Fibroblast of the aortic adventitia (primary cell): Measurements from ENCODE around the gene PLD1. TPM values are rescaled to one million over a fixed set of nuclear protein-coding genes. Genes with fewer than 3 reads are reported as not detected.

Experiments used
- DNase-seq: peaks from one replicate; pipeline ENCODE4 v3.0.0-alpha.2; 2010; ENCODE audit warnings: low read depth
- H3K4me3 ChIP-seq: 2 replicates; pipeline ENCODE4 v1.5.1; 2011; ENCODE audit warnings: low read depth, mild to moderate bottlenecking, control low read depth, low read length, moderate library complexity
- CTCF ChIP-seq: IDR thresholded peaks from 2 replicates; pipeline ENCODE4 v1.5.1; 2011; ENCODE audit warnings: mild to moderate bottlenecking, low read length, control low read depth, inconsistent platforms; ENCODE audit not compliant: insufficient read depth
- total RNA-seq: library from RNA; depleted of rRNA; stranded (reverse); fragments of >200 nt; gene quantifications from 2 replicates; pipeline ENCODE4 v1.2.3, GENCODE V29; 2012; ENCODE audit warnings: low replicate concordance

Gene PLD1
- total RNA-seq, 1 donor, result 23.1 TPM

- DNase-seq, result no peak
- no peak overlapping the region for H3K4me3 ChIP-seq
- no peak for TF ChIP-seq CTCF
These were observed 26.7 kb downstream of the PLD1 start for GRCh38 chr3:171783626-171784025.

GRCh38 chr3:171783086-171783485, 27.2 kb downstream of the PLD1 start:
- no peak for TF ChIP-seq CTCF
- DNase-seq, result peak; percentile 73
- H3K4me3 ChIP-seq, result no peak overlapping the region

GRCh38 chr3:171782617-171783016, 27.7 kb downstream of the PLD1 start:
- H3K4me3 ChIP-seq, result no peak overlapping the region
- no peak for TF ChIP-seq CTCF
- DNase-seq, result no peak

- no peak for TF ChIP-seq CTCF
- DNase-seq, result peak; percentile 31
- H3K4me3 ChIP-seq, result no peak overlapping the region
These were observed 28.6 kb downstream of the PLD1 start for GRCh38 chr3:171781711-171782127.

GRCh38 chr3:171778493-171778892, 31.8 kb downstream of the PLD1 start:
- no peak for TF ChIP-seq CTCF
- no peak for DNase-seq
- H3K4me3 ChIP-seq, result no peak overlapping the region

GRCh38 chr3:171777596-171777995, 32.7 kb downstream of the PLD1 start:
- no peak for DNase-seq
- H3K4me3 ChIP-seq, result no peak overlapping the region
- no peak for TF ChIP-seq CTCF

- no peak overlapping the region for H3K4me3 ChIP-seq
- no peak for DNase-seq
These were observed 33.3 kb downstream of the PLD1 start for GRCh38 chr3:171776839-171777583.

More at GRCh38 chr3:171776839-171777583, 33.3 kb downstream of the PLD1 start:
- TF ChIP-seq CTCF, result no peak
